ENCODE measurements around the gene ZDHHC21.

The ZDHHC21 gene

DNA sequence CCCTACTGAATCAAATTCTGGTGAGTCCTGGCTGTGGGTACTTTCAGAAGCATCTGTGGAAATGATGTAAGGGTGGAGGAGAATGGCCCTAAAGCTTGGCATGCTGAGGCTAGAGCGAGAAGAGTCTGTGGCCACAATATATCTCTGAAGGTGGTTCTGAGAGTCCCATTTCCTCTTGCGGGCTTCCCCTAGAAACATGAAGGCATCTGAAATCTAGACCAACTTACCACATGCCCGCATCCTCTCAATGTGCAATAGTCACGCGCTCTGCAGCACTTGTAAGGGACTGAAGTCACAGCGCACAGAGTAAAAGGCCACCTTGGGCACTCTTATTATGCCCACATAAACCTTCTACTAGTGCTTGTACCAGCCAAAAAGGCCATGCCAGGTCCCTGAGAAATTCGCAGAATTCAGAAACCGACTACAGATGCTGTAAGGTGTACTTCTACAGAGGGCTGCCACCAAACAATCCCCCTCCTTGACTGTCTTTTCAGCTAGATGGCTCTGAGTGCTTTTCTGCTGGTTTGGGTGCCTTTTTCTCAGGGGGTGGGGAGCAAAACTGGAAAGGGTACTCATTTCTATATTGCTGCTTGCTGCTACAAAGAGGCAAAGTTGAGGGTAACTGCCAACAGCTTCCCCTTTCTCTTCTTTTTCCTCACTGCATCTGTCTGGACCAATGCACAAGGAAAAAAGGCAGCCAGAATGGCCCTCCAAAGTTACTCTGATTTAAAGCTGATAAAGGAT, 107.3 kb downstream of the ZDHHC21 start:
- no peak for DNase-seq (ENCODE audit: low spot score)
- no peaks in the 10 kb centered on the region for H3K27me3 ChIP-seq (ENCODE audit: insufficient read depth, poor library complexity, severe bottlenecking)
- H3K4me3 ChIP-seq (ENCODE audit: severe bottlenecking) = no peak overlapping the region
- TF ChIP-seq, protein P1, sequence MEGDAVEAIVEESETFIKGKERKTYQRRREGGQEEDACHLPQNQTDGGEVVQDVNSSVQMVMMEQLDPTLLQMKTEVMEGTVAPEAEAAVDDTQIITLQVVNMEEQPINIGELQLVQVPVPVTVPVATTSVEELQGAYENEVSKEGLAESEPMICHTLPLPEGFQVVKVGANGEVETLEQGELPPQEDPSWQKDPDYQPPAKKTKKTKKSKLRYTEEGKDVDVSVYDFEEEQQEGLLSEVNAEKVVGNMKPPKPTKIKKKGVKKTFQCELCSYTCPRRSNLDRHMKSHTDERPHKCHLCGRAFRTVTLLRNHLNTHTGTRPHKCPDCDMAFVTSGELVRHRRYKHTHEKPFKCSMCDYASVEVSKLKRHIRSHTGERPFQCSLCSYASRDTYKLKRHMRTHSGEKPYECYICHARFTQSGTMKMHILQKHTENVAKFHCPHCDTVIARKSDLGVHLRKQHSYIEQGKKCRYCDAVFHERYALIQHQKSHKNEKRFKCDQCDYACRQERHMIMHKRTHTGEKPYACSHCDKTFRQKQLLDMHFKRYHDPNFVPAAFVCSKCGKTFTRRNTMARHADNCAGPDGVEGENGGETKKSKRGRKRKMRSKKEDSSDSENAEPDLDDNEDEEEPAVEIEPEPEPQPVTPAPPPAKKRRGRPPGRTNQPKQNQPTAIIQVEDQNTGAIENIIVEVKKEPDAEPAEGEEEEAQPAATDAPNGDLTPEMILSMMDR (IDR thresholded peaks at IDR 0.05; ENCODE audit: poor library complexity, severe bottlenecking) = no peak
- H3K4me1 ChIP-seq (ENCODE audit: insufficient read depth, poor library complexity, severe bottlenecking) = no peaks in the 10 kb centered on the region
- H3K9me3 ChIP-seq (ENCODE audit: severe bottlenecking) = no peaks in the 10 kb centered on the region
- no peak overlapping the region for H3K27ac ChIP-seq (ENCODE audit: poor library complexity, severe bottlenecking)
- no peak for ATAC-seq (ENCODE audit: low read depth)
- no peaks in the 10 kb centered on the region for H3K36me3 ChIP-seq (ENCODE audit: low read depth)

DNA sequence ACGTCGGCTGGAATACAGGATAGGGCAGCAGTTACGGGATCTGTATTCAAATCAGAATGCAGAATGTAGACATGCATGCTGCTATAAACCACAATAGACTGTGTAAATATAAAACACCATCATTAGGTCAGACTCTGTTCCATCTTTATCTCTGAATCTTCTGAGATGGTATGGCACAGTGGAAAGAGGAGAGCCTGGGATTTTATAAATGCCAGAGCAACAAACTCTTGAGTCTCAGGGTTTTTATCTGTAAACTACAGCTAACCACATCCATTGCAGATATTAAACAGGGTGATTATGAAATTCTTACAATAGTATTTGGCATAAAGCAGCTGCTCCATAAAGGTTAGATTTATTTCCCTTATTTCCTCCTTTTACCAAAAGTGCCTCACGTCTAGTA, 108.7 kb downstream of the ZDHHC21 start:
- no peaks in the 10 kb centered on the region for H3K9me3 ChIP-seq (ENCODE audit: severe bottlenecking)
- no peak overlapping the region for H3K4me3 ChIP-seq (ENCODE audit: severe bottlenecking)
- ATAC-seq (ENCODE audit: low read depth) (no peak), DNase-seq (ENCODE audit: low spot score) (no peak)
- no peaks in the 10 kb centered on the region for H3K36me3 ChIP-seq (ENCODE audit: low read depth)
- no peak overlapping the region for H3K27ac ChIP-seq (ENCODE audit: poor library complexity, severe bottlenecking)
- TF ChIP-seq, protein P1 (IDR thresholded peaks at IDR 0.05; ENCODE audit: poor library complexity, severe bottlenecking) = no peak
- H3K27me3 ChIP-seq (ENCODE audit: insufficient read depth, poor library complexity, severe bottlenecking) = no peaks in the 10 kb centered on the region
- H3K4me1 ChIP-seq (ENCODE audit: insufficient read depth, poor library complexity, severe bottlenecking) = no peaks in the 10 kb centered on the region

DNA sequence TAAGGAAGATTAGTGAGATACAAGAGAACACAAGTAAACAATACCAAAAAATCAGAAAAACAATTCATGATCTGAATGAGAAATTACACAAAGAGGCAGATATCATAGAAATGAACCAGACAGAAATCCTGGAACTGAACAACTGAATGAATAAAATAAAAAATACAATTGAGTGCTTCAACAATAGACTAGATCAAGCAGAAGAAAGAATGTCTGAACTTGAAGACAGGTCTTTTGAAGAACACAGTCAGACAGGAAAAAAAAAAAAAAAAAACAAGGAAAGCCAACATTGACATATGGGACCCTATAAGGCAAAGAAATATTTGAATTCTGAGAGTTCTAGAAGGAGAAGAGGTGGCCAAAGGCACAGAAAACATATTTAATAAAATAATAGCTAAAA, 115.2 kb downstream of the ZDHHC21 start:
- Histone ChIP-seq H3K4me3 (ENCODE audit: severe bottlenecking) (no peak overlapping the region), H3K27me3 (ENCODE audit: insufficient read depth, poor library complexity, severe bottlenecking) (no peaks in the 10 kb centered on the region), H3K36me3 (ENCODE audit: low read depth) (no peaks in the 10 kb centered on the region), H3K9me3 (ENCODE audit: severe bottlenecking) (no peaks in the 10 kb centered on the region), H3K27ac (ENCODE audit: poor library complexity, severe bottlenecking) (no peak overlapping the region), H3K4me1 (ENCODE audit: insufficient read depth, poor library complexity, severe bottlenecking) (no peaks in the 10 kb centered on the region)
- DNase-seq (ENCODE audit: low spot score) = no peak
- TF ChIP-seq, protein P1 (IDR thresholded peaks at IDR 0.05; ENCODE audit: poor library complexity, severe bottlenecking) = no peak
- no peak for ATAC-seq (ENCODE audit: low read depth)

DNA sequence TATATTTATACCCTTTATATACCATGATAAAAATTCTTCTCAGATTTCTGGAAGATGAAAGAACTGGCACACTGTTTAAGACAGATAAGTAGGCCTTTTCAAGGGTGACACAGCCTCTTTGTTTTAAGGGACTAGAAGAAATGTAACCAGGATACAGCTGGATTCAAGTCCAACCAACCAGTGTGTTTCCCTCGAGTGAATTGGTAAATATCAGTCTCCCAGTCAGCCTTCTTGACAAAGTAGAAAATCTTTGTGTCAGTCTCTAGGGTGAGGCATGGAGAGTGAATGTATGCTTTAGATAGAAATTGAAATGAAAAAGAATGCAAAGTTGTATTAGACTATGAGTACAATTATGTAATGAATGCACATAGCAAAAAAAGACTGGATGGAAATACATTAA, 119.1 kb downstream of the ZDHHC21 start:
- no peaks in the 10 kb centered on the region for H3K4me1 ChIP-seq (ENCODE audit: insufficient read depth, poor library complexity, severe bottlenecking)
- H3K4me3 ChIP-seq (ENCODE audit: severe bottlenecking) = no peak overlapping the region
- DNase-seq (ENCODE audit: low spot score) = no peak
- no peaks in the 10 kb centered on the region for H3K9me3 ChIP-seq (ENCODE audit: severe bottlenecking)
- no peak overlapping the region for H3K27ac ChIP-seq (ENCODE audit: poor library complexity, severe bottlenecking)
- H3K36me3 ChIP-seq (ENCODE audit: low read depth) = no peaks in the 10 kb centered on the region
- no peak for ATAC-seq (ENCODE audit: low read depth)
- TF ChIP-seq, protein P1 (IDR thresholded peaks at IDR 0.05; ENCODE audit: poor library complexity, severe bottlenecking) = no peak
- no peaks in the 10 kb centered on the region for H3K27me3 ChIP-seq (ENCODE audit: insufficient read depth, poor library complexity, severe bottlenecking)

DNA sequence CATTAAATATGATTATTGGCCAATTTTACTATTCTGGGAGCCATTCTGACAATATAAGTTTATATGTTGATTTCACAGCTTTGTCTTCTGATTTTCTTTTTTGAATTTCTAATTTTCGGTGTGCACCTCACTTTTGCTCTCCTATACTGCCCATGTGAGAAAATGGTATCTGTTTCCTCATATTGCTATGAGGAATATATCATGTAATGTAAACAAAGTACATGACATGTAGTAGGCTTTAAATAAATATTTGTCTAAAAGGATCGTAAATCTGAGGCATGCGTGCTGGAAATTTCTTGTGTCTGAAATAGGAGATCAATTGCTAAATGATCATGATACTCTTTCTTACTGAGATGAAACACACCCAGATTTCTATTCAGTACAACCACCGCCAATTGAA, 119.9 kb downstream of the ZDHHC21 start:
- Histone ChIP-seq H3K36me3 (ENCODE audit: low read depth) (no peaks in the 10 kb centered on the region), H3K27ac (ENCODE audit: poor library complexity, severe bottlenecking) (no peak overlapping the region), H3K9me3 (ENCODE audit: severe bottlenecking) (no peaks in the 10 kb centered on the region), H3K4me3 (ENCODE audit: severe bottlenecking) (no peak overlapping the region), H3K4me1 (ENCODE audit: insufficient read depth, poor library complexity, severe bottlenecking) (no peaks in the 10 kb centered on the region), H3K27me3 (ENCODE audit: insufficient read depth, poor library complexity, severe bottlenecking) (no peaks in the 10 kb centered on the region)
- ATAC-seq (ENCODE audit: low read depth) (no peak), DNase-seq (ENCODE audit: low spot score) (no peak)
- TF ChIP-seq, protein P1 (IDR thresholded peaks at IDR 0.05; ENCODE audit: poor library complexity, severe bottlenecking) = no peak
